Type B pancreatic cell (in vitro differentiated cells): ENCODE measurements around the gene LRRC55. TPM values are rescaled to one million over a fixed set of nuclear protein-coding genes. Genes with fewer than 3 reads are reported as not detected.

Experiments
- DNase-seq: peaks from one replicate; pipeline ENCODE4 v3.0.0; 2021; ENCODE audit warnings: mixed read lengths; ENCODE audit not compliant: unreplicated experiment; ENCODE audit errors: extremely low spot score
- H3K27ac Mint-ChIP-seq: 2 replicates; pipeline ENCODE4 v1.8.0; 2021; ENCODE audit warnings: mild to moderate bottlenecking, mixed read lengths
- H3K27me3 Mint-ChIP-seq: 2 replicates; pipeline ENCODE4 v1.8.0; 2021; ENCODE audit warnings: mixed read lengths
- H3K36me3 Mint-ChIP-seq: 2 replicates; pipeline ENCODE4 v1.8.0; 2021; ENCODE audit warnings: mixed read lengths
- H3K4me1 Mint-ChIP-seq: one replicate; pipeline ENCODE4 v1.8.0; 2021; ENCODE audit warnings: mixed read lengths; ENCODE audit not compliant: unreplicated experiment
- H3K4me3 Mint-ChIP-seq: 2 replicates; pipeline ENCODE4 v1.8.0; 2021; ENCODE audit warnings: mild to moderate bottlenecking, mixed read lengths
- H3K9me3 Mint-ChIP-seq: 2 replicates; pipeline ENCODE4 v1.8.0; 2021; ENCODE audit warnings: mixed read lengths
- total RNA-seq: library from RNA; stranded (reverse); gene quantifications from 2 replicates; pipeline ENCODE4 v1.2.1, GENCODE V29; 2021; ENCODE audit warnings: low replicate concordance
- TF ChIP-seq, protein P1 (sequence below): fragments of 200-600 bp; sonication (generic); conservative IDR thresholded peaks from 2 replicates; pipeline ENCODE4 v1.5.0; 2021; ENCODE audit warnings: antibody characterized with exemption, mild to moderate bottlenecking

The LRRC55 gene
- total RNA-seq, 1 donor from 2014 or later, result 2.9 TPM

GRCh38 chr11:57239348-57239747, 57.6 kb downstream of the LRRC55 start:
- Mint-ChIP-seq H3K27me3 (peaks cover 7% of the 10 kb centered on the region), H3K4me1 (peaks cover 23% of the 10 kb centered on the region)

DNA sequence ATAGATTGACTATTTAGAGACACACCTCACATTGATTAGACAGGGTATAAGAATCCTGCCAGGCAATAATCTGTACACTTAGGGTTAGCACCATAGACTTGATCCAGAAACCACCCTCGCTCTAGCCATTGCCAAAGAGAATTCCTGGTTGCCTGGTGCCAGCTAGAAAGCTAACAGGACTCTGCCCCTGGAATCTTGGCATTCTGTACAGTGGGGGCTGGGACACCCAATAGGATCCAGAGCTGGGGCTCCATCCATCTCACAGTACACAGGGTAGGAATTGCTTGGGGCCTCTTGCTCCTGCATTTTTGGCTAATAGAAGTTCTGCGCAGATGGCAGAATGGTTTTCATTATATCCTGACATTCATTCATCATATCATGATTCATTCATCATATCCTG, 58.3 kb downstream of the LRRC55 start:
- H3K27ac Mint-ChIP-seq, result no peak overlapping the region
- H3K4me1 Mint-ChIP-seq, result peaks cover 26% of the 10 kb centered on the region
- TF ChIP-seq, protein P1, sequence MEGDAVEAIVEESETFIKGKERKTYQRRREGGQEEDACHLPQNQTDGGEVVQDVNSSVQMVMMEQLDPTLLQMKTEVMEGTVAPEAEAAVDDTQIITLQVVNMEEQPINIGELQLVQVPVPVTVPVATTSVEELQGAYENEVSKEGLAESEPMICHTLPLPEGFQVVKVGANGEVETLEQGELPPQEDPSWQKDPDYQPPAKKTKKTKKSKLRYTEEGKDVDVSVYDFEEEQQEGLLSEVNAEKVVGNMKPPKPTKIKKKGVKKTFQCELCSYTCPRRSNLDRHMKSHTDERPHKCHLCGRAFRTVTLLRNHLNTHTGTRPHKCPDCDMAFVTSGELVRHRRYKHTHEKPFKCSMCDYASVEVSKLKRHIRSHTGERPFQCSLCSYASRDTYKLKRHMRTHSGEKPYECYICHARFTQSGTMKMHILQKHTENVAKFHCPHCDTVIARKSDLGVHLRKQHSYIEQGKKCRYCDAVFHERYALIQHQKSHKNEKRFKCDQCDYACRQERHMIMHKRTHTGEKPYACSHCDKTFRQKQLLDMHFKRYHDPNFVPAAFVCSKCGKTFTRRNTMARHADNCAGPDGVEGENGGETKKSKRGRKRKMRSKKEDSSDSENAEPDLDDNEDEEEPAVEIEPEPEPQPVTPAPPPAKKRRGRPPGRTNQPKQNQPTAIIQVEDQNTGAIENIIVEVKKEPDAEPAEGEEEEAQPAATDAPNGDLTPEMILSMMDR, result no peak
- peaks cover 4% of the 10 kb centered on the region for H3K27me3 Mint-ChIP-seq
- H3K36me3 Mint-ChIP-seq, result no peaks in the 10 kb centered on the region
- DNase-seq, result no peak
- no peak overlapping the region for H3K4me3 Mint-ChIP-seq
- H3K9me3 Mint-ChIP-seq, result no peaks in the 10 kb centered on the region

More at GRCh38 chr11:57239348-57239747, 57.6 kb downstream of the LRRC55 start:
- H3K36me3 Mint-ChIP-seq, result no peaks in the 10 kb centered on the region
- TF ChIP-seq, protein P1, result no peak
- no peak overlapping the region for H3K27ac Mint-ChIP-seq
- H3K4me3 Mint-ChIP-seq, result no peak overlapping the region
- H3K9me3 Mint-ChIP-seq, result no peaks in the 10 kb centered on the region
- DNase-seq, result no peak

DNA sequence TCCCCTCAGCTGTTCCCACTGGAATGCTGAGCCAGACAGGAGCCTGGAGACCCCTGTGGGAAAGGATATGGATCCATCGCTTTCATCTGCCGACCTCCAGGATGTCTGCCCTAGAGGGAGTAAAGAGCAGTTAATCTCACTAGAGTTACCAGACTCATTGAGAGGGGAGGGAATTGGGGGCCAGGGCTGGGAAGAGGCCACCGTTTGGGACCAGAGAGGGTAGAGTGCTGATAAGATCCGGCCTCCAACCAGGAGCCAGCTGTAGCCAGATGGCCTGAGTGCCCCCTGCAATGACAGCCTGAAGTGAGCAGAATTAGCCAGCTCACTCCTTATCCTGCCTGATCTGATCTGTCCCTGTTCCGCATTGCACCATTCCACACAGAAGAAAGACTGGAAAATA, 59.0 kb downstream of the LRRC55 start:
- H3K27ac Mint-ChIP-seq, result peak overlapping the region; percentile 26
- H3K9me3 Mint-ChIP-seq, result no peaks in the 10 kb centered on the region
- peaks cover 26% of the 10 kb centered on the region for H3K4me1 Mint-ChIP-seq
- H3K27me3 Mint-ChIP-seq, result peaks cover 4% of the 10 kb centered on the region
- no peaks in the 10 kb centered on the region for H3K36me3 Mint-ChIP-seq
- TF ChIP-seq, protein P1, result no peak
- no peak overlapping the region for H3K4me3 Mint-ChIP-seq
- DNase-seq, result no peak

Other genes with a start within 250 kb of the LRRC55 start
- gene OR5AK2, start 193.0 kb upstream of the LRRC55 start, total RNA-seq, result not detected in 2 replicates
- gene APLNR, start 55.3 kb downstream of the LRRC55 start, total RNA-seq, result 0.36 and 2.0 TPM in 2 replicates
- gene TNKS1BP1, start 143.0 kb downstream of the LRRC55 start, total RNA-seq, result 122 and 166 TPM in 2 replicates
- 108 and 164 TPM in 2 replicates for gene SSRP1, start 153.9 kb downstream of the LRRC55 start, total RNA-seq
- 0.52 and 4.0 TPM in 2 replicates for gene P2RX3, start 156.4 kb downstream of the LRRC55 start, total RNA-seq
- not detected in 2 replicates for gene PRG3, start 199.2 kb downstream of the LRRC55 start, total RNA-seq
- not detected in 2 replicates for gene PRG2, start 208.7 kb downstream of the LRRC55 start, total RNA-seq
- 14.0 and 20.4 TPM in 2 replicates for gene SLC43A3, start 245.2 kb downstream of the LRRC55 start, total RNA-seq